Measurements from ENCODE around the gene KIAA0232.

- TF ChIP-seq EZH2phosphoT487 (IDR thresholded peaks at IDR 0.05; ENCODE audit: insufficient read depth, low read depth) (no peak), EZH2 (IDR thresholded peaks at IDR 0.05; ENCODE audit: insufficient read depth, poor library complexity, severe bottlenecking) (no peak)
Observed at GRCh38 chr4:6859543-6859942, 77.0 kb downstream of the KIAA0232 start.

All from GM23248 (cell line).